ENCODE results near the gene DPH1. TPM values are rescaled to one million over a fixed set of nuclear protein-coding genes. Genes with fewer than 3 reads are reported as not detected.
A peak's percentile ranks its signal among the peaks of the same experiment; 100 is the strongest.

Gene DPH1
- total and polyA plus RNA-seq, 2 of the 4 experiments (the other 2 are of a cell fraction): 24.4 to 49.9 TPM

- Histone ChIP-seq H4K20me1 (ENCODE audit: insufficient read depth, low read length) (peaks cover 5% of the 10 kb centered on the region; the same call in 1 of the 2 replicates), H4K5ac (ENCODE audit: low read depth, low read length) (peak overlapping the region; percentile 33), H3K9me1 (ENCODE audit: insufficient read depth, low read length) (peaks cover 44% of the 10 kb centered on the region), H3K56ac (ENCODE audit: extremely low read depth, insufficient read depth, low read length) (no peak overlapping the region), H2BK5ac (ENCODE audit: low read depth, low read length, poor library complexity, severe bottlenecking) (peak overlapping the region; percentile 98), H3K36me3 (ENCODE audit: control insufficient read depth, insufficient read depth, low read length) (peaks cover 49% of the 10 kb centered on the region), H3K4me2 (ENCODE audit: low read depth, low read length) (no peak overlapping the region), H3K9ac (ENCODE audit: low read depth, low read length) (no peak overlapping the region), H2AK5ac (ENCODE audit: low read depth, low read length) (peak overlapping the region; percentile 98), H2BK120ac (ENCODE audit: low read depth, low read length) (peak overlapping the region; percentile 99), H2AK9ac (replicated peaks; ENCODE audit: low read depth, low read length, poor library complexity) (peak overlapping the region; percentile 33), H3K9me3 (ENCODE audit: control insufficient read depth, insufficient read depth, low read length) (no peaks in the 10 kb centered on the region), H2BK20ac (ENCODE audit: low read depth, low read length) (peak overlapping the region; percentile 63; the same call in 1 of the 2 replicates), H3K4me3 (ENCODE audit: insufficient read depth, low read depth, low read length) (no peak overlapping the region), H3K23ac (ENCODE audit: low read depth, low read length) (peak overlapping the region; percentile 73; the same call in 1 of the 2 replicates), H3K79me1 (ENCODE audit: low read depth in 1 of 2, low read length in 2 of 2) (peaks cover 30 to 95% of the 10 kb centered on the region in 2 experiments), H2AFZ (replicated peaks; ENCODE audit: low read length, poor library complexity) (no peak overlapping the region), H4K8ac (ENCODE audit: low read depth in 2 of 2, low read length in 2 of 2) (peak overlapping the region in 1 of 2 experiments; percentile 92; a peak in 3 of 4 replicates), H3K18ac (ENCODE audit: low read depth, low read length) (no peak overlapping the region), H2BK15ac (ENCODE audit: low read depth, low read length) (peak overlapping the region; percentile 86; the same call in 1 of the 3 replicates), H3K4me1 (ENCODE audit: control insufficient read depth, insufficient read depth, low read length) (peaks cover 76% of the 10 kb centered on the region), H3K27me3 (ENCODE audit: control insufficient read depth, insufficient read depth, low read length) (no peaks in the 10 kb centered on the region), H4K91ac (ENCODE audit: insufficient read depth, low read depth, low read length) (peak overlapping the region; percentile 71), H3K14ac (replicated peaks; ENCODE audit: low read depth, low read length) (peak overlapping the region; percentile 90; the same call in 1 of the 2 replicates), H3K4ac (ENCODE audit: low read depth, low read length) (peak overlapping the region; percentile 95), H3K27ac (ENCODE audit: insufficient read depth, low read length) (peak overlapping the region; percentile 36)
- BruUV-seq (replicated peaks): no TSS peak
- intact Hi-C loops (cut with micrococcal nuclease): no loop called here
- CTCF ChIA-PET: interaction anchor here (1.0 kb wide), 1 partner anchor 26 kb away, joined by 3 read pairs; no protein-coding TSS in a partner anchor
- no peak for DNase-seq
- TF ChIP-seq RAD21 (IDR thresholded peaks at IDR 0.05; ENCODE audit: low read length) (no peak), POLR2A (IDR thresholded peaks at IDR 0.05; ENCODE audit: low read depth, low read length) (no peak), ELK1 (IDR thresholded peaks at IDR 0.05; ENCODE audit: borderline replicate concordance, low read depth, low read length) (no peak), CEBPB (IDR thresholded peaks at IDR 0.05; ENCODE audit: low read depth, low read length) (no peak), MAZ (IDR thresholded peaks at IDR 0.05; ENCODE audit: borderline replicate concordance, low read depth, low read length) (no peak), RCOR1 (IDR thresholded peaks at IDR 0.05; ENCODE audit: insufficient replicate concordance, low read length) (no peak), NFE2L2 (IDR thresholded peaks at IDR 0.05; ENCODE audit: low read depth, low read length) (no peak), FOS (IDR thresholded peaks at IDR 0.05; ENCODE audit: low read depth, low read length) (no peak), MAFK (IDR thresholded peaks at IDR 0.05; ENCODE audit: low read depth, low read length) (no peak), MXI1 (IDR thresholded peaks at IDR 0.05; ENCODE audit: borderline replicate concordance, low read depth, low read length) (no peak), BHLHE40 (IDR thresholded peaks at IDR 0.05; ENCODE audit: low read depth, low read length) (no peak)
- TF ChIP-seq, protein P1, sequence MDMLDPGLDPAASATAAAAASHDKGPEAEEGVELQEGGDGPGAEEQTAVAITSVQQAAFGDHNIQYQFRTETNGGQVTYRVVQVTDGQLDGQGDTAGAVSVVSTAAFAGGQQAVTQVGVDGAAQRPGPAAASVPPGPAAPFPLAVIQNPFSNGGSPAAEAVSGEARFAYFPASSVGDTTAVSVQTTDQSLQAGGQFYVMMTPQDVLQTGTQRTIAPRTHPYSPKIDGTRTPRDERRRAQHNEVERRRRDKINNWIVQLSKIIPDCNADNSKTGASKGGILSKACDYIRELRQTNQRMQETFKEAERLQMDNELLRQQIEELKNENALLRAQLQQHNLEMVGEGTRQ (IDR thresholded peaks at IDR 0.05; ENCODE audit: low read depth, low read length): no peak
- ATAC-seq (ENCODE audit: low read depth): no peak
- WGBS, 2 experiments (ENCODE audit: extremely low coverage in 2 of 2, insufficient read length in 1 of 2): 83% methylated on average over 6 of the region's 6 CpGs; no CpG with 5 or more reads in 1 of the 2 experiments
- dilution Hi-C loops (cut with HindIII; ENCODE audit: low sequenced_read_pairs, unreplicated experiment): no loop called here
- in situ Hi-C loops (cut with MboI; ENCODE audit: low sequenced_read_pairs): loop anchor here (10.0 kb wide), 1 partner anchor 110 kb away; no protein-coding TSS in a partner anchor
- POLR2A ChIA-PET (ENCODE audit: unreplicated experiment): interaction anchor here (0.9 kb wide), 1 partner anchor 27 kb away, joined by 5 read pairs; no protein-coding TSS in a partner anchor
Measured at GRCh38 chr17:2064520-2064971, 34.6 kb downstream of the DPH1 start.
